HEK293 (cell line): ENCODE data around the gene GINS2.
A peak's percentile ranks its signal among the peaks of the same experiment; 100 is the strongest.

Experiments used
- CTCF ChIA-PET: fragments of 350-600 bp; formaldehyde crosslinking; extraction: SDS; loops from one replicate; lab custom pipeline; 2021; ENCODE audit warnings: antibody characterized with exemption; lab: Yijun Ruan, JAX
- POLR2A ChIA-PET: fragments of 300-600 bp; formaldehyde crosslinking; extraction: SDS; loops from one replicate; lab custom pipeline; 2020; ENCODE audit warnings: antibody characterized with exemption, inconsistent platforms; lab: Yijun Ruan, JAX
- H3K27ac ChIP-seq: fragments of 200-500 bp; sonication (Bioruptor generic); 2 replicates; pipeline ENCODE4 v1.5.1; 2014; ENCODE audit warnings: low read depth, low read length, control low read depth, inconsistent platforms; ENCODE audit errors: extremely low read depth
- H3K36me3 ChIP-seq, 2 experiments: fragments of 200-500 bp in 1 of 2; sonication (Bioruptor generic) in 1 of 2; 1 replicate in 1 of 2; 2 replicates in 1 of 2; pipeline ENCODE4 v1.5.1; 2014 to 2017; ENCODE audit warnings: inconsistent platforms in 2 of 2, low read length in 2 of 2; ENCODE audit not compliant: control insufficient read depth in 2 of 2, insufficient read depth in 1 of 2
- H3K4me1 ChIP-seq: fragments of 200-500 bp; sonication (Bioruptor generic); 2 replicates; pipeline ENCODE4 v1.5.1; 2014; ENCODE audit warnings: mild to moderate bottlenecking, low read length, inconsistent platforms; ENCODE audit not compliant: control insufficient read depth, insufficient read depth
- H3K4me3 ChIP-seq: 2 replicates; pipeline ENCODE4 v1.5.1; 2011; ENCODE audit warnings: low read depth, mild to moderate bottlenecking, control low read depth, low read length, moderate library complexity
- H3K9me3 ChIP-seq: fragments of 200-500 bp; sonication (Bioruptor generic); 2 replicates; pipeline ENCODE4 v1.5.1; 2014; ENCODE audit warnings: low read depth, low read length, inconsistent platforms; ENCODE audit not compliant: control insufficient read depth, insufficient read depth
- FEZF1 ChIP-seq: fragments of 450-650 bp; formaldehyde crosslinking; IDR thresholded peaks from 2 replicates; pipeline ENCODE4 v1.5.1; 2016; ENCODE audit warnings: missing biosample characterization, missing genetic modification characterization
- KLF1 ChIP-seq: fragments of 450-650 bp; formaldehyde crosslinking; IDR thresholded peaks from 2 replicates; pipeline ENCODE4 v1.5.1; 2016; ENCODE audit warnings: missing biosample characterization, missing genetic modification characterization
- KLF10 ChIP-seq: fragments of 450-650 bp; IDR thresholded peaks from 2 replicates; pipeline ENCODE4 v1.5.1; 2018; ENCODE audit warnings: missing biosample characterization, mild to moderate bottlenecking, missing genetic modification characterization
- PATZ1 ChIP-seq: fragments of 450-650 bp; formaldehyde crosslinking; IDR thresholded peaks from 2 replicates; pipeline ENCODE4 v1.5.1; 2016; ENCODE audit warnings: missing biosample characterization, missing genetic modification characterization
- PRDM6 ChIP-seq: fragments of 450-650 bp; formaldehyde crosslinking; IDR thresholded peaks from 2 replicates; pipeline ENCODE4 v1.5.1; 2017; ENCODE audit warnings: missing biosample characterization, missing genetic modification characterization
- ZFHX2 ChIP-seq: fragments of 450-650 bp; formaldehyde crosslinking; conservative IDR thresholded peaks from 2 replicates; pipeline ENCODE4 v1.5.1; 2016; ENCODE audit warnings: missing biosample characterization, missing genetic modification characterization
- ZFP37 ChIP-seq: fragments of 450-650 bp; formaldehyde crosslinking; IDR thresholded peaks from 2 replicates; pipeline ENCODE4 v1.5.1; 2016; ENCODE audit warnings: missing biosample characterization, missing genetic modification characterization
- ZNF121 ChIP-seq: fragments of 450-650 bp; formaldehyde crosslinking; IDR thresholded peaks from 2 replicates; pipeline ENCODE4 v1.5.1; 2016; ENCODE audit warnings: missing biosample characterization, missing genetic modification characterization
- ZNF132 ChIP-seq: fragments of 450-650 bp; formaldehyde crosslinking; IDR thresholded peaks from 2 replicates; pipeline ENCODE4 v1.5.1; 2017; ENCODE audit warnings: missing biosample characterization, missing genetic modification characterization, borderline replicate concordance
- ZNF146 ChIP-seq: fragments of 450-650 bp; formaldehyde crosslinking; IDR thresholded peaks from 2 replicates; pipeline ENCODE4 v1.5.1; 2016; ENCODE audit warnings: missing biosample characterization, missing genetic modification characterization
- ZNF184 ChIP-seq: fragments of 450-650 bp; IDR thresholded peaks from 2 replicates; pipeline ENCODE4 v1.5.1; 2018; ENCODE audit warnings: missing biosample characterization, mild to moderate bottlenecking, missing genetic modification characterization
- ZNF223 ChIP-seq: fragments of 450-650 bp; formaldehyde crosslinking; IDR thresholded peaks from 2 replicates; pipeline ENCODE4 v1.5.1; 2016; ENCODE audit warnings: missing biosample characterization, missing genetic modification characterization
- ZNF335 ChIP-seq: fragments of 450-650 bp; formaldehyde crosslinking; conservative IDR thresholded peaks from 2 replicates; pipeline ENCODE4 v1.5.1; 2016; ENCODE audit warnings: missing biosample characterization, missing genetic modification characterization
- ZNF37A ChIP-seq: fragments of 450-650 bp; IDR thresholded peaks from 2 replicates; pipeline ENCODE4 v1.5.1; 2018; ENCODE audit warnings: missing biosample characterization, missing genetic modification characterization
- ZNF473 ChIP-seq: fragments of 450-650 bp; formaldehyde crosslinking; IDR thresholded peaks from 2 replicates; pipeline ENCODE4 v1.5.1; 2017; ENCODE audit warnings: missing biosample characterization, missing genetic modification characterization
- ZNF791 ChIP-seq: fragments of 450-650 bp; formaldehyde crosslinking; IDR thresholded peaks from 2 replicates; pipeline ENCODE4 v1.5.1; 2016; ENCODE audit warnings: missing biosample characterization, missing genetic modification characterization
- ZSCAN5A ChIP-seq: fragments of 450-650 bp; formaldehyde crosslinking; IDR thresholded peaks from 2 replicates; pipeline ENCODE4 v1.5.1; 2016; ENCODE audit warnings: missing biosample characterization, missing genetic modification characterization
- TF ChIP-seq, protein P1 (sequence below): fragments of 450-650 bp; formaldehyde crosslinking; IDR thresholded peaks from 2 replicates; pipeline ENCODE4 v1.5.1; 2017; ENCODE audit warnings: missing biosample characterization, missing genetic modification characterization
- TF ChIP-seq, protein P2 (sequence below): fragments of 450-650 bp; formaldehyde crosslinking; IDR thresholded peaks from 2 replicates; pipeline ENCODE4 v1.5.1; 2016; ENCODE audit warnings: missing biosample characterization, missing genetic modification characterization
- TF ChIP-seq, protein P3 (sequence below): fragments of 450-650 bp; formaldehyde crosslinking; IDR thresholded peaks from 2 replicates; pipeline ENCODE4 v1.5.1; 2016; ENCODE audit warnings: missing biosample characterization, missing genetic modification characterization, borderline replicate concordance

Gene GINS2

GRCh38 chr16:85733155-85733838 lies 44.5 kb upstream of the GINS2 start:
- Histone ChIP-seq H3K4me3 (no peak overlapping the region), H3K4me1 (no peaks in the 10 kb centered on the region), H3K9me3 (no peaks in the 10 kb centered on the region), H3K27ac (no peak overlapping the region), H3K36me3 (no peaks in the 10 kb centered on the region)
- POLR2A ChIA-PET = no interaction called here
- CTCF ChIA-PET = no interaction called here
- TF ChIP-seq PATZ1 = 0 out of 2 replicates have a peak, but pooled peaks have one; percentile 14
- TF ChIP-seq KLF1 (tag by site-specific recombination) = 0 out of 2 replicates have a peak, but pooled peaks have one; percentile 14
- no peak for TF ChIP-seq KLF10 (tag by site-specific recombination)
- peak; percentile 98 for TF ChIP-seq ZNF146 (tag by site-specific recombination)
- TF ChIP-seq, protein P1, sequence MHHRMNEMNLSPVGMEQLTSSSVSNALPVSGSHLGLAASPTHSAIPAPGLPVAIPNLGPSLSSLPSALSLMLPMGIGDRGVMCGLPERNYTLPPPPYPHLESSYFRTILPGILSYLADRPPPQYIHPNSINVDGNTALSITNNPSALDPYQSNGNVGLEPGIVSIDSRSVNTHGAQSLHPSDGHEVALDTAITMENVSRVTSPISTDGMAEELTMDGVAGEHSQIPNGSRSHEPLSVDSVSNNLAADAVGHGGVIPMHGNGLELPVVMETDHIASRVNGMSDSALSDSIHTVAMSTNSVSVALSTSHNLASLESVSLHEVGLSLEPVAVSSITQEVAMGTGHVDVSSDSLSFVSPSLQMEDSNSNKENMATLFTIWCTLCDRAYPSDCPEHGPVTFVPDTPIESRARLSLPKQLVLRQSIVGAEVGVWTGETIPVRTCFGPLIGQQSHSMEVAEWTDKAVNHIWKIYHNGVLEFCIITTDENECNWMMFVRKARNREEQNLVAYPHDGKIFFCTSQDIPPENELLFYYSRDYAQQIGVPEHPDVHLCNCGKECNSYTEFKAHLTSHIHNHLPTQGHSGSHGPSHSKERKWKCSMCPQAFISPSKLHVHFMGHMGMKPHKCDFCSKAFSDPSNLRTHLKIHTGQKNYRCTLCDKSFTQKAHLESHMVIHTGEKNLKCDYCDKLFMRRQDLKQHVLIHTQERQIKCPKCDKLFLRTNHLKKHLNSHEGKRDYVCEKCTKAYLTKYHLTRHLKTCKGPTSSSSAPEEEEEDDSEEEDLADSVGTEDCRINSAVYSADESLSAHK (tag by site-specific recombination) = no peak

- ChIA-PET POLR2A (no interaction called here), CTCF (interaction anchor here (1.0 kb wide), 1 partner anchor 16 kb away, joined by 4 read pairs; no protein-coding TSS in a partner anchor)
- Histone ChIP-seq H3K36me3 (no peaks in the 10 kb centered on the region), H3K4me1 (no peaks in the 10 kb centered on the region), H3K9me3 (no peaks in the 10 kb centered on the region), H3K27ac (no peak overlapping the region)
- TF ChIP-seq, protein P2, sequence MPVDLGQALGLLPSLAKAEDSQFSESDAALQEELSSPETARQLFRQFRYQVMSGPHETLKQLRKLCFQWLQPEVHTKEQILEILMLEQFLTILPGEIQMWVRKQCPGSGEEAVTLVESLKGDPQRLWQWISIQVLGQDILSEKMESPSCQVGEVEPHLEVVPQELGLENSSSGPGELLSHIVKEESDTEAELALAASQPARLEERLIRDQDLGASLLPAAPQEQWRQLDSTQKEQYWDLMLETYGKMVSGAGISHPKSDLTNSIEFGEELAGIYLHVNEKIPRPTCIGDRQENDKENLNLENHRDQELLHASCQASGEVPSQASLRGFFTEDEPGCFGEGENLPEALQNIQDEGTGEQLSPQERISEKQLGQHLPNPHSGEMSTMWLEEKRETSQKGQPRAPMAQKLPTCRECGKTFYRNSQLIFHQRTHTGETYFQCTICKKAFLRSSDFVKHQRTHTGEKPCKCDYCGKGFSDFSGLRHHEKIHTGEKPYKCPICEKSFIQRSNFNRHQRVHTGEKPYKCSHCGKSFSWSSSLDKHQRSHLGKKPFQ (tag by site-specific recombination) = no peak
- no peak for TF ChIP-seq ZNF132
- TF ChIP-seq ZNF184 (tag by site-specific recombination) = no peak
- no peak for TF ChIP-seq ZNF37A (tag by site-specific recombination)
- TF ChIP-seq, all 188 proteins: peak for 0
- H3K4me3 ChIP-seq = no peak overlapping the region
These were observed 42.4 kb upstream of the GINS2 start for GRCh38 chr16:85731179-85731578.

GRCh38 chr16:85730186-85730465 lies 41.4 kb upstream of the GINS2 start:
- no peaks in the 10 kb centered on the region for H3K9me3 ChIP-seq
- no peak for TF ChIP-seq FEZF1 (tag by site-specific recombination)
- no peak for TF ChIP-seq ZNF335 (tag by site-specific recombination)
- TF ChIP-seq ZNF37A (tag by site-specific recombination) = no peak
- TF ChIP-seq, protein P3, sequence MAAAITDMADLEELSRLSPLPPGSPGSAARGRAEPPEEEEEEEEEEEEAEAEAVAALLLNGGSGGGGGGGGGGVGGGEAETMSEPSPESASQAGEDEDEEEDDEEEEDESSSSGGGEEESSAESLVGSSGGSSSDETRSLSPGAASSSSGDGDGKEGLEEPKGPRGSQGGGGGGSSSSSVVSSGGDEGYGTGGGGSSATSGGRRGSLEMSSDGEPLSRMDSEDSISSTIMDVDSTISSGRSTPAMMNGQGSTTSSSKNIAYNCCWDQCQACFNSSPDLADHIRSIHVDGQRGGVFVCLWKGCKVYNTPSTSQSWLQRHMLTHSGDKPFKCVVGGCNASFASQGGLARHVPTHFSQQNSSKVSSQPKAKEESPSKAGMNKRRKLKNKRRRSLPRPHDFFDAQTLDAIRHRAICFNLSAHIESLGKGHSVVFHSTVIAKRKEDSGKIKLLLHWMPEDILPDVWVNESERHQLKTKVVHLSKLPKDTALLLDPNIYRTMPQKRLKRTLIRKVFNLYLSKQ = no peak
- no peak for TF ChIP-seq ZNF121
- no peak for TF ChIP-seq ZSCAN5A
- no peak for TF ChIP-seq PRDM6 (tag by site-specific recombination)
- TF ChIP-seq ZNF223 (tag by site-specific recombination) = no peak
- TF ChIP-seq ZFHX2 (tag by site-specific recombination) = no peak
- no peak for TF ChIP-seq ZFP37 (tag by site-specific recombination)
- no peak for TF ChIP-seq ZNF473 (tag by site-specific recombination)
- no peak for TF ChIP-seq ZNF791 (tag by site-specific recombination)
- TF ChIP-seq, all 188 proteins: peak for 0
- Histone ChIP-seq H3K27ac (no peak overlapping the region), H3K4me3 (no peak overlapping the region), H3K4me1 (no peaks in the 10 kb centered on the region), H3K36me3 (no peaks in the 10 kb centered on the region)
- ChIA-PET CTCF (interaction anchor here (1.3 kb wide), 1 partner anchor 11 kb away, joined by 5 read pairs; no protein-coding TSS in a partner anchor), POLR2A (interaction anchor here (0.5 kb wide), 1 partner anchor 8 kb away, joined by 5 read pairs; no protein-coding TSS in a partner anchor)
